Measurements from ENCODE around the gene SLC7A7.
"Not testable (repeated sequence)": the region's sequence is repeated elsewhere in the genome, so short reads cannot be mapped to it uniquely, and the experiment has no call there.

Gene SLC7A7

DNA sequence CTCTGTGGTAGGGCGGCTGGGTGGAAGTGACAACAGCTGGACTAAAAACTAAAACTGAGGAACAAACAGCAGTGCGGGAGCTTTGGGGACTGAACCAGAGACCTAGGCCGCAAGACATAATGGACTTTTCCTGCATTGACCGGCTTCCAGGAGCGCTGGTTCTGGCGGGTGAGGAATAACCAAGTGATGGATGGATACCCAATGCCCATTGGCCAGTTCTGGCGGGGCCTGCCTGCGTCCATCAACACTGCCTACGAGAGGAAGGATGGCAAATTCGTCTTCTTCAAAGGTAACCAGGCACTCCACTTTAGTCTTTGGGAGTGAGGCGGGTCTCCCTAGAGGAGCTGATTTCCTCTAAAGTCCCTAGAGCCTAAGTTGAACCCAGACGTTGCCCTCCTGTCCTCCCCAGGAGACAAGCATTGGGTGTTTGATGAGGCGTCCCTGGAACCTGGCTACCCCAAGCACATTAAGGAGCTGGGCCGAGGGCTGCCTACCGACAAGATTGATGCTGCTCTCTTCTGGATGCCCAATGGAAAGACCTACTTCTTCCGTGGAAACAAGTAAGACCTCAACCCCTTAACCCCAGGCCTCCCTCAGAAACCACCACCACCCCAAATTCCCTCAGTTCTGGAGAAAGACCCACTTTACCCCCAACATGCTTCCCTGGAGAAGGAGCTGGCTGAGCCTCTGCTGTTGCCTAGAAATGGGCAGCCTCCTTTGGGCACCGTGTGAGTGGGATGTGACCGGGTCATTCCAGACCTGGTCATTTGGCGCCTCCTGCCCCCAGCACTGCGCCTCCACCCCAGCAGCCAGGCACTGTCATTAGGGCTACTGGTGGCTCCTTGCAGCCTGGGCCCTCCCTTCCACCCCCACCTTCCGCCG, 29.2 kb upstream of the SLC7A7 start:
- in situ Hi-C loops (cut with MboI; ENCODE audit: low sequenced_read_pairs): no loop called here

DNA sequence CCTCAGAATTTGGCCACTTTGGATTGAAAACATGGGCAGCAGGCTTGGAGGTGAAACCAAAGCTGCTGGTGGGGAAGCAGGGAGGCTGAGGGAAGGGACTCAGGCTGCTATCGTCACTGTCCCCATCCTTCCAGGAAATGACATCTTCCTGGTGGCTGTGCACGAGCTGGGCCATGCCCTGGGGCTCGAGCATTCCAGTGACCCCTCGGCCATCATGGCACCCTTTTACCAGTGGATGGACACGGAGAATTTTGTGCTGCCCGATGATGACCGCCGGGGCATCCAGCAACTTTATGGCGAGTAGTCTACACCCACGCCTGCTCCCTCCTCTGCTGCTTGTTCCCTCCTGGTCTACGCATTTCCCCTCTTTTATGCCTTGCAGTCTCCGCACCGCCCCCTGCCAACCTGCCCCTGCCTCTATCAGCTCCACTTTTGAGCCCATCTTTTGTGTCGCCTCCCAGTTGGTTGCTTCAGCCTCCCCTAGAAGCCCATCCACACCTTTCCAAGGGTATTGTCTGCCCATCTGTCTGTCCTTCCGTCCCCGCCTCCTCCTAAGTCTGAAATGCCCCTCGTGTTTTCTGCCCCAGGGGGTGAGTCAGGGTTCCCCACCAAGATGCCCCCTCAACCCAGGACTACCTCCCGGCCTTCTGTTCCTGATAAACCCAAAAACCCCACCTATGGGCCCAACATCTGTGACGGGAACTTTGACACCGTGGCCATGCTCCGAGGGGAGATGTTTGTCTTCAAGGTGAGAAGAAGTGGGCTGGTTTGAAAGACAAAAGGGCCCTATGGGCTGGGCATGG, 28.1 kb upstream of the SLC7A7 start:
- in situ Hi-C loops (cut with MboI; ENCODE audit: low sequenced_read_pairs): no loop called here

DNA sequence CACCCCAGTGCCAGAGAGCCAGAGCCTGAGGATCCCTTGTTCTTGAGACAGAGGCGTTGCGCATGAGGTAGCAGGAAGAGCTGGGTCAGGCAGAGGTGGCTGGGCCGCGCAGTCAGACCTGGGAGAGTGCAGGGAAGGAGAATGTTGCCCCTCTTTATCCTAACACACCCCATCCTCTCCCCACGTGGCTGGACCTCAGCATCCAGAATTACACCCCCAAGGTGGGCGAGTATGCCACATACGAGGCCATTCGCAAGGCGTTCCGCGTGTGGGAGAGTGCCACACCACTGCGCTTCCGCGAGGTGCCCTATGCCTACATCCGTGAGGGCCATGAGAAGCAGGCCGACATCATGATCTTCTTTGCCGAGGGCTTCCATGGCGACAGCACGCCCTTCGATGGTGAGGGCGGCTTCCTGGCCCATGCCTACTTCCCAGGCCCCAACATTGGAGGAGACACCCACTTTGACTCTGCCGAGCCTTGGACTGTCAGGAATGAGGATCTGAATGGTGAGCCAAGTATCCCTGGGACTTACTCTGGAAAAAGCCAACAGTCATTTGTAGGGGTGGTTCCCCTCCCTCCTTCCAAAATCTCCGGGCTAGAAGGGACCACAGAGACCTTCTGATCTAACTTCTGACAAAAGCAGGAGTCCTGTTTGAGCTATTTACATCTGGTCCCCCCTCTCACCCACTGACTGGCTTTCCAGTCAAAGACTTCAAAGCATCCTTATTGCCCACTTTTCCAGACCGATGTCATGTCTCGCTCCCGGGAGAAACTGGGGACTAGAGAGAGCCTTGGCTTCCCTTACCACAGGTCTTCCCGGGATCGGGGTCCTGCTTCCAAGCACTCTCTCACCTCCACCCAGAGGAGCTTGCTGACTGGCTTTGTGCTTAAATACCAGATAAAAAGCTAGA, 27.2 kb upstream of the SLC7A7 start:
- in situ Hi-C loops (cut with MboI; ENCODE audit: low sequenced_read_pairs): no loop called here

GRCh38 chr14:22841769-22842168, 26.5 kb upstream of the SLC7A7 start:
- in situ Hi-C loops (cut with MboI; ENCODE audit: low sequenced_read_pairs): no loop called here

- in situ Hi-C loops (cut with MboI; ENCODE audit: low sequenced_read_pairs): no loop called here
Observed at GRCh38 chr14:22841311-22841710, 26.1 kb upstream of the SLC7A7 start.

DNA sequence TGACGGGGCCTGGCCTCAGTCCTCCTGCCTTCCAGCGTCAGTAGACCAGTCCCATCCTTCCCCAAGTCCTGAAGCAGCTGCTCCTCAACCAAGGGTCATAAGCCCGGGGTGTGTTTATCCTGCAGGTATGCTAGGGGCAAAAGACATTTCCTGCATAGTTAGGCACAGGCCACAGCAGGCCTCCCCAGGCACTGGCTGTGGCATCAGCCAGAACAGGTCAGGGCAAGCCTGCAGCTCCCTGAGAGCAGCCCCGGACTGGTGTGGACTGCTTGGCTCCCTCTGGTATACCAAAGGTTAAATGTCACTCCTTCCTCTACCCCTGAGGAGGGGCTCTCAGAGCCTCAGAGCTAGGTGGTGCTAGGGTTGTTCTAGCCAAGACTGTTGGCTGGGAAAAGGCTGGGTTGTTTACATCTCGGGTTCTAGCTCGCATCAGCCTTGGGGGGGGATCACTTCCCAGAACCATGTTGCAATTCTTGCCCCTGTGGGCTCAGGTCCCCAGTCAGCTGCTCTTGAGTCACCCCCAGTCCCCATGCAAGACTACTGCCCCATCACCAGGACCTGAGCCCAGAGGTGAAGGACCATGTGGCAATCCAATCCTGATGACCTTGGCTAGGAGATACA, 24.0 kb upstream of the SLC7A7 start:
- in situ Hi-C loops (cut with MboI; ENCODE audit: low sequenced_read_pairs): no loop called here

DNA sequence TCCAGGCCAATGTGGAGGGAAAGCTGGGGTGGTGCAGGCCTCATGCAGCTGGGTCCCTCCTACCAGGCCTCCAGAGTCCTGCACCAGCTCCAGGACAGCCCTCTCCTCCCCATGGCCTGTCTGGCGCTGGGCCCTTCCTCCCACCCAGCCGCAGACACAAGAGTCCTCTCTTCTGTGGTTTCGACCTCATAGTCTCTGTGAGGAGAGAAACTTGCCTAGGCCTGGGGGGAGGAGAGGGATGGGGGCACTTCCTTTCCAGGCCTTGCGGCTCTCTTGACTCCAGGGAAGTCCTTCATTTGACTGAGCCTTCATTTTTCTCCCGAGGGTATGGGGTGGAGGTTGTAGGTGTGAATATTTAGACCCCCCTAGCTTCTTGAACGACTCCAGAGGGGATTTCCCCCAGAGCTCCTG, 23.4 kb upstream of the SLC7A7 start:
- in situ Hi-C loops (cut with MboI; ENCODE audit: low sequenced_read_pairs): no loop called here

GRCh38 chr14:22837750-22838538, 22.7 kb upstream of the SLC7A7 start:
- in situ Hi-C loops (cut with MboI; ENCODE audit: low sequenced_read_pairs): no loop called here

DNA sequence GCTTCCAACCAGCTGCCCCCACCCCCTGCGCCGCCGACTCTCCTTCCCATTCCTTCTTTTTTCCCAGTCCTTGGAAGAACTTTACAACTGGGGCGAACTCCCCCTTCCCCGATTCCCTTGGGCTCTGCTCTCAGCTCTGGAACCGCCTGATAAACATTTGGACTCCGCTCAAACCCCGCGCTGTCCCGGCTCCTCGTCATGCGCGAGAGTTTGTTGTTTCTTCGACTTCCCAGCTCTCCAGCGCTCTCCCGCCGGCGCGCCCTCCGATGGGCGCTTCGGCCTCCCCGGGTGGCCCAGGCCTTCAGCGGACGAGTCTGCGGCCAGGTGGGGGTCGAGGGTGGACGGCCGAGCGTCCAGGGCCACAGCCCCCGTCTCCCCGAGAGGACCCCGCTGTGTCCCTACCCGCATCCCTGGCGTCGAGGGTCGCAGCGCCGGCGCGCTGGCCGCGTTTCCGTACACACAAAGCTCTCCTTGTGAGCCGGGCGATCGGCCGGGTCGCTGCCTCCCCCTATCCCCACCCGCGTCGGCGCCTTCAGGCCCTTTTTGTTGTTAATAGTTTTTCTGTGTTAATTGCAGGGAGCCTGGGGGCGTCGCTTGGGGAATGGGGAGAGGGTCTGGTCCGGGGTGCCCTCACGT, 22.0 kb upstream of the SLC7A7 start:
- in situ Hi-C loops (cut with MboI; ENCODE audit: low sequenced_read_pairs): no loop called here

GRCh38 chr14:22836301-22837113, 21.3 kb upstream of the SLC7A7 start, which contains the start of gene MMP14:
Gene MMP14 (plus strand): TSS chr14:22836585. CDS start chr14:22836818, 233 bp downstream.
- in situ Hi-C loops (cut with MboI; ENCODE audit: low sequenced_read_pairs): no loop called here

DNA sequence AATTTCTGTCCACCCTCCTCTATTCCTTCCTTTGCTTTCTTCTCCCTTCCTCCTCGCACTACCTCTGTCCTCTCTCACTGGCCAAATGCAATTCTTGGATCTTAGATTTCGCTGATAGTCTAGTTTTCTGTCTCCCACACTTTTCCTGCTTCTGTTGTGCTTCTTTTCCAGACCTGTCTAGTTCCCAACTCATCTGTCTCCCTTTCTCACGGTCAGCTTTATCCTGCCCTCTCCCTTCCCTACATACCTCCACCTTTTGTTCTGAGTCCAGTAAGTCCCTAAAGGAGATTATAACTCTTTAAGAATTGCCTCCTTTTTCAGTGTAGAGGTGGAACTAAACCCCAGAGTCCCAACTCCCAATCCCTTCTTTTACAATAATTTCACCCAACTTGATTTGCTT, 20.3 kb upstream of the SLC7A7 start:
- in situ Hi-C loops (cut with MboI; ENCODE audit: low sequenced_read_pairs): no loop called here

GRCh38 chr14:22830443-22831010, 15.3 kb upstream of the SLC7A7 start:
- in situ Hi-C loops (cut with MboI; ENCODE audit: low sequenced_read_pairs): no loop called here

DNA sequence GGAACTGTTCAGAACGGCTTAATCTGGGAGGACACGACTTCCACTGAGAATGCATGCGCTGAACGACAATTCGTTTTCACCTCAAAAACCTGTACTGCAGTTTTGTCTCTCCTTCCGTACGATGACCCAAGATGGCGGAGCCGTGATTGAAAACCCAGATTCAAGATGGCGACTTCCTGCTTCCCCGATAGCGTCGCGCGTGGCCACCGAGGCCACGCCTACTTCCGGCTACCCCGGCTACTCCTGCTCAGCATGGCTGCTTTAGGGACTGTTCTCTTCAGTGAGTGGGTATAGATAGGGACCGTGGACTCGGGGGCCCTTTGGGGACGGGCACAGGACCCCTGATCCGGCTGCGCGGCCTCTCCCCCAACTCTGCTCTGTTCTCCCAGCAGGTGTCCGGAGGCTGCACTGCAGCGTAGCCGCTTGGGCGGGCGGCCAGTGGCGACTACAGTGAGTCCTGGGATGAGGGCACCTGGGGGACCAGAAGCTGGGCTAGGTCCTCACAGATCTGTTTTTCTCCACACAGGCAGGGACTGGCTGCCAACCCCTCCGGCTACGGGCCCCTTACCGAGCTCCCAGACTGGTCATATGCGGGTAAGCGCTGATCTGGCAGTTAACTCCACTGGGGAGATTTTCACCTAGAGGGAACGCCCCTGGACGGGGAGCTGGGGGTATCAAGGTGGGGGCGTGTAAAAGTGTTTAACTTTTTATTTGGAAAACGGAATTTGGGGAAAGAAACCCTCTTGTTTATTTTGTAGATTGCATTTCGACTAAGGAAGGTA, 14.6 kb upstream of the SLC7A7 start, which contains the start of gene MRPL52:
Gene MRPL52 (plus strand): TSS at position 227 of the 782 bp plus-strand sequence. CDS start 26 bp downstream, at position 253.
- in situ Hi-C loops (cut with MboI; ENCODE audit: low sequenced_read_pairs): no loop called here

- in situ Hi-C loops (cut with MboI; ENCODE audit: low sequenced_read_pairs): not testable (repeated sequence)
Observed at GRCh38 chr14:22829076-22829660, 13.9 kb upstream of the SLC7A7 start.

DNA sequence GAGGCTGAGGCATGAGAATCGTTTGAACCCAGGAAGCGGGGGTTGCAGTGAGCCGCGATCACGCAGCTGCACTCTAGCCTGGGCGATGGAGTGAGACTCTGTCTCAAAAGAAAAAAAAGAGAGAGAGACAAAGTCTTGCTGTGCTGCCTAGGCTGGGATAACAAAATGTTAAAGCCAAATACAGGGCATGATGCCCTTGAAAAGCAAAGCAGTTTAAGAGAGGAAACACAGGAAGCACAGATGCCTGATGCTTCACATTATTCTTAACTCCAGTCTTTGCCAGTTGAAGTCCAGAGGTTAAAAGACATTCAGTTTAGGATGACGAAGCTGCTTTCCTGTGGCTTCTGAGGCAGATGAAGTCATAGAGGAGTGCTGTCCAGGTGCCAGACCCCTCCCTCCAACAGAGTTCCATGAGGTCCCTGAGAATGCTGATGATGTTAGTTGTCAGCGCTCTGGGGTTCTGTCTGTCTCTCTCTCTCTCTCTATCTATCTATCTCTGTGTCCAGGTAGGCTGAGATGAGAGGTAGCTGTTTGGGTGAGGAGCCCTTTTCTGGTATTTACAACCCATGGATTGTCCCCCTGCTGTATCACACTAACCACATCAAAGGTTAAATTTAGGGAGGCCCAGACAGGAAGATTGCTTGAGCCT, 9.6 kb upstream of the SLC7A7 start:
- in situ Hi-C loops (cut with MboI; ENCODE audit: low sequenced_read_pairs): no loop called here

DNA sequence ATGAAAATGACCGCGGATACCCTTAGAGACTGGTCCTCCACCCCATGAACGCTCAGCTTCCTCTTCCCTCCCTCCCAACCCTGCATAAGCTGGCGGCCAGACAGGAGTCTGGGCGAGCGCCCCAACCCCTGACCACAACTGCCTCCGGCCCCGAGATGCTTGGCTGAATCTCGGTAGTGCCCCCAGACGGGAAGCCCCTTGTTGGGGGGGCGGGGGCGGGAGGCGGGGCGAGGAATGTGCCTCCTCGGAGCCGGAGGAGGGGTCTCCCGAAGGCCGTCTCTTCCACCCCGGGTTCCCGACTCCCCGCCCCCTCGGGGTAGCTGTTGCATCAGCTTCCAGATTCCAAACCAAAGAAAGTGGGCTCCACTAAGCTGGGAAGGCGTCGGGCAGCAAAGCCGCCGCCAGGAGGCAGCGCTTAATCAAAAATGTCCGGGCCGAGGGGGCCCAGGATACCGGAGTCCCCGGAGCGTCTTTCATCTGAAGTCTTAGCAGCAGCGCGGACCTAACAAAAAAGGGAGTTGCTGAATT, 7.4 kb upstream of the SLC7A7 start:
- in situ Hi-C loops (cut with MboI; ENCODE audit: low sequenced_read_pairs): no loop called here

All from hTERT RPE-1 (cell line).